Stomach smooth muscle (tissue), 2 donors: ENCODE data around the gene SELENOM.

Experiments used
- H3K27ac ChIP-seq: one replicate; pipeline ENCODE4 v1.7.0; 2013; ENCODE audit warnings: mild to moderate bottlenecking, low read length, inconsistent platforms
- H3K27me3 ChIP-seq, 2 donors: one replicate each; pipeline ENCODE4 v1.7.0; 2013; ENCODE audit warnings: low read length in 2 of 2; ENCODE audit not compliant: insufficient read depth in 2 of 2, control insufficient read depth in 1 of 2
- H3K36me3 ChIP-seq, 2 donors: one replicate each; pipeline ENCODE4 v1.7.0; 2013; ENCODE audit warnings: low read length in 2 of 2; ENCODE audit not compliant: control insufficient read depth in 2 of 2, insufficient read depth in 2 of 2
- H3K4me1 ChIP-seq: one replicate; pipeline ENCODE4 v1.7.0; 2013; ENCODE audit warnings: low read length; ENCODE audit not compliant: control insufficient read depth, insufficient read depth
- H3K4me3 ChIP-seq, 2 donors: one replicate each; pipeline ENCODE4 v1.7.0; 2013; ENCODE audit warnings: low read length in 2 of 2
- H3K9ac ChIP-seq, 2 donors: one replicate each; pipeline ENCODE4 v1.7.0; 2013; ENCODE audit warnings: low read length in 2 of 2, mild to moderate bottlenecking in 1 of 2
- H3K9me3 ChIP-seq, 2 donors: one replicate each; pipeline ENCODE4 v1.7.0; 2013; ENCODE audit warnings: low read length in 2 of 2; ENCODE audit not compliant: control insufficient read depth in 2 of 2
- donor health status: healthy.
- donor health status: Pancreatic carcinoma.

Gene SELENOM

GRCh38 chr22:31142285-31142684 lies 34.9 kb upstream of the SELENOM start:
- H3K27me3 ChIP-seq, result peaks cover 10 to 15% of the 10 kb centered on the region in 2 donors

GRCh38 chr22:31141551-31141950 lies 34.2 kb upstream of the SELENOM start:
- H3K27me3 ChIP-seq, result peaks cover 10 to 15% of the 10 kb centered on the region in 2 donors
- no peaks in the 10 kb centered on the region for H3K9me3 ChIP-seq
- no peak overlapping the region for H3K27ac ChIP-seq
- no peak overlapping the region for H3K4me3 ChIP-seq
- H3K36me3 ChIP-seq, result no peaks in the 10 kb centered on the region
- H3K9ac ChIP-seq, result no peak overlapping the region
- no peaks in the 10 kb centered on the region for H3K4me1 ChIP-seq

More at GRCh38 chr22:31142285-31142684, 34.9 kb upstream of the SELENOM start:
- Histone ChIP-seq H3K27ac (no peak overlapping the region), H3K9me3 (no peaks in the 10 kb centered on the region), H3K4me1 (no peaks in the 10 kb centered on the region), H3K36me3 (no peaks in the 10 kb centered on the region), H3K9ac (no peak overlapping the region), H3K4me3 (no peak overlapping the region)

GRCh38 chr22:31140746-31141145 lies 33.4 kb upstream of the SELENOM start:
- Histone ChIP-seq H3K27ac (no peak overlapping the region), H3K27me3 (peaks cover 10 to 15% of the 10 kb centered on the region in 2 donors), H3K4me1 (no peaks in the 10 kb centered on the region), H3K9ac (no peak overlapping the region), H3K4me3 (no peak overlapping the region), H3K36me3 (no peaks in the 10 kb centered on the region), H3K9me3 (no peaks in the 10 kb centered on the region)

- no peak within 1 kb of the TSS for H3K9ac ChIP-seq
- peaks cover 10 to 15% of the 10 kb centered on the region in 2 donors for H3K27me3 ChIP-seq
- no peaks in the 10 kb centered on the region for H3K36me3 ChIP-seq
- no peaks in the 10 kb centered on the region for H3K4me1 ChIP-seq
- no peak within 1 kb of the TSS for H3K4me3 ChIP-seq
- H3K27ac ChIP-seq, result no peak within 1 kb of the TSS
- H3K9me3 ChIP-seq, result no peaks in the 10 kb centered on the region
These were observed 32.7 kb upstream of the SELENOM start, which contains the start of gene PLA2G3 for GRCh38 chr22:31139866-31140716. Gene PLA2G3, minus strand, starts transcription at chr22:31140508. Its CDS starts 154 bp downstream, at chr22:31140354.

- H3K27me3 ChIP-seq, result peaks cover 10 to 15% of the 10 kb centered on the region in 2 donors
- no peaks in the 10 kb centered on the region for H3K4me1 ChIP-seq
- H3K9me3 ChIP-seq, result no peaks in the 10 kb centered on the region
- H3K27ac ChIP-seq, result no peak overlapping the region
- H3K36me3 ChIP-seq, result no peaks in the 10 kb centered on the region
- H3K9ac ChIP-seq, result no peak overlapping the region
- H3K4me3 ChIP-seq, result no peak overlapping the region
These were observed 31.7 kb upstream of the SELENOM start for GRCh38 chr22:31139066-31139465.

GRCh38 chr22:31138126-31138525 lies 30.8 kb upstream of the SELENOM start:
- Histone ChIP-seq H3K4me1 (no peaks in the 10 kb centered on the region), H3K27me3 (peaks cover 10 to 15% of the 10 kb centered on the region in 2 donors), H3K36me3 (no peaks in the 10 kb centered on the region), H3K9me3 (no peaks in the 10 kb centered on the region), H3K4me3 (no peak overlapping the region), H3K9ac (no peak overlapping the region), H3K27ac (no peak overlapping the region)

- H3K36me3 ChIP-seq, result no peaks in the 10 kb centered on the region
- no peaks in the 10 kb centered on the region for H3K4me1 ChIP-seq
- no peak overlapping the region for H3K9ac ChIP-seq
- H3K27ac ChIP-seq, result no peak overlapping the region
- H3K27me3 ChIP-seq, result peaks cover 10 to 15% of the 10 kb centered on the region in 2 donors
- no peaks in the 10 kb centered on the region for H3K9me3 ChIP-seq
- H3K4me3 ChIP-seq, result no peak overlapping the region
These were observed 30.4 kb upstream of the SELENOM start for GRCh38 chr22:31137721-31138120.

GRCh38 chr22:31136711-31137110 lies 29.3 kb upstream of the SELENOM start:
- Histone ChIP-seq H3K4me3 (no peak overlapping the region), H3K36me3 (peaks cover 0 to under 1% of the 10 kb centered on the region in 2 donors), H3K9me3 (no peaks in the 10 kb centered on the region), H3K27ac (no peak overlapping the region), H3K27me3 (peaks cover 10 to 15% of the 10 kb centered on the region in 2 donors), H3K9ac (no peak overlapping the region), H3K4me1 (no peaks in the 10 kb centered on the region)

GRCh38 chr22:31136155-31136554 lies 28.8 kb upstream of the SELENOM start:
- no peak overlapping the region for H3K4me3 ChIP-seq
- H3K36me3 ChIP-seq, result peaks cover 0 to 3% of the 10 kb centered on the region in 2 donors
- no peaks in the 10 kb centered on the region for H3K9me3 ChIP-seq
- H3K27me3 ChIP-seq, result peaks cover 10 to 15% of the 10 kb centered on the region in 2 donors
- H3K9ac ChIP-seq, result no peak overlapping the region
- H3K27ac ChIP-seq, result no peak overlapping the region
- no peaks in the 10 kb centered on the region for H3K4me1 ChIP-seq

- Histone ChIP-seq H3K36me3 (peaks cover 0 to 5% of the 10 kb centered on the region in 2 donors), H3K9me3 (no peaks in the 10 kb centered on the region), H3K27ac (no peak overlapping the region), H3K27me3 (peaks cover 10 to 15% of the 10 kb centered on the region in 2 donors), H3K9ac (no peak overlapping the region), H3K4me3 (no peak overlapping the region), H3K4me1 (no peaks in the 10 kb centered on the region)
These were observed 28.3 kb upstream of the SELENOM start for GRCh38 chr22:31135706-31136105.

GRCh38 chr22:31134688-31135087 lies 27.3 kb upstream of the SELENOM start:
- Histone ChIP-seq H3K4me1 (no peaks in the 10 kb centered on the region), H3K9me3 (no peaks in the 10 kb centered on the region), H3K36me3 (peaks cover 0 to 6% of the 10 kb centered on the region in 2 donors), H3K27me3 (peaks cover 8 to 10% of the 10 kb centered on the region in 2 donors), H3K27ac (no peak overlapping the region), H3K9ac (no peak overlapping the region), H3K4me3 (no peak overlapping the region)
